B cell (primary cell): ENCODE data around the gene KLK15. TPM values are rescaled to one million over a fixed set of nuclear protein-coding genes. Genes with fewer than 3 reads are reported as not detected.

Experiments
- ATAC-seq: fragments of 200-7000 bp; cut with Tn5 transposase; one replicate; pipeline ENCODE4 v1.10.0; 2021; ENCODE audit warnings: low read depth, mild to moderate bottlenecking, moderate number of reproducible peaks, moderate library complexity
- CTCF ChIA-PET: fragments of 350-600 bp; sonication (Branson Sonifier 250); formaldehyde crosslinking; loops from one replicate; lab custom pipeline; 2021; ENCODE audit warnings: antibody characterized with exemption, inconsistent platforms; lab: Charles Lee
- POLR2A ChIA-PET: fragments of 350-600 bp; sonication (Branson Sonifier 250); formaldehyde crosslinking; loops from one replicate; lab custom pipeline; 2021; ENCODE audit warnings: antibody characterized with exemption; lab: Charles Lee
- DNase-seq: peaks from one replicate; pipeline ENCODE4 v3.0.0; 2013
- H2AFZ ChIP-seq: 2 replicates; pipeline ENCODE4 v1.6.1; 2012; ENCODE audit warnings: mild to moderate bottlenecking, low read depth, low read length; ENCODE audit not compliant: insufficient read depth, poor library complexity, severe bottlenecking
- H3K27ac ChIP-seq, 2 donors: 1 replicate in 1 of 2; 2 replicates in 1 of 2; pipeline ENCODE4 v1.5.1; 2012 to 2013; ENCODE audit warnings: low read length in 2 of 2, mild to moderate bottlenecking in 2 of 2, moderate library complexity in 1 of 2
- H3K27me3 ChIP-seq, 4 experiments: fragments of 200-600 bp in 1 of 4; sonication (generic) in 1 of 4; replicated peaks in 1 of 4; 1 replicate in 2 of 4; 2 replicates in 2 of 4; pipeline versions ENCODE4 v1.6.1 to v1.7.0; 2013 to 2016; ENCODE audit warnings: low read length in 3 of 4, mild to moderate bottlenecking in 2 of 4, mixed read lengths in 1 of 4, moderate library complexity in 1 of 4; ENCODE audit not compliant: insufficient read depth in 4 of 4, control insufficient read depth in 3 of 4; ENCODE audit errors: control extremely low read depth in 1 of 4
- H3K36me3 ChIP-seq, 2 experiments: replicated peaks in 1 of 2; 1 replicate in 1 of 2; 2 replicates in 1 of 2; pipeline versions ENCODE4 v1.6.1 to v1.7.1; 2013; ENCODE audit warnings: low read length in 1 of 2; ENCODE audit not compliant: insufficient read depth in 2 of 2, control insufficient read depth in 1 of 2; ENCODE audit errors: control extremely low read depth in 1 of 2, extremely low read depth in 1 of 2
- H3K4me1 ChIP-seq, 2 donors: fragments of 200-600 bp in 1 of 2; sonication (generic) in 1 of 2; 1 replicate in 1 of 2; 2 replicates in 1 of 2; pipeline versions ENCODE4 v1.5.1 to v1.6.1; 2013 to 2017; ENCODE audit warnings: low read length in 2 of 2; ENCODE audit not compliant: control insufficient read depth in 2 of 2, insufficient read depth in 2 of 2
- H3K4me2 ChIP-seq: replicated peaks from 2 replicates; pipeline ENCODE3; 2012; ENCODE audit warnings: mild to moderate bottlenecking, low read depth, low read length; ENCODE audit not compliant: poor library complexity, severe bottlenecking
- H3K4me3 ChIP-seq, 5 experiments: fragments of 200-600 bp in 1 of 5; sonication (generic) in 1 of 5; 1 replicate in 3 of 5; 2 replicates in 2 of 5; pipeline versions ENCODE4 v1.5.1 to v1.7.0; 2011 to 2016; ENCODE audit warnings: low read length in 4 of 5, mild to moderate bottlenecking in 4 of 5, low read depth in 2 of 5, control low read depth in 1 of 5, moderate library complexity in 1 of 5; ENCODE audit not compliant: insufficient read depth in 1 of 5; ENCODE audit errors: control extremely low read depth in 1 of 5, extremely low read depth in 1 of 5
- H3K79me2 ChIP-seq: fragments of 200-600 bp; sonication (generic); one replicate; pipeline ENCODE4 v1.6.0; 2016; ENCODE audit warnings: low read length; ENCODE audit not compliant: control insufficient read depth, insufficient read depth
- H3K9ac ChIP-seq: fragments of 200-600 bp; sonication (generic); 2 replicates; pipeline ENCODE4 v1.6.1; 2017; ENCODE audit warnings: mild to moderate bottlenecking, low read length, moderate library complexity
- H3K9me3 ChIP-seq, 3 donors: one replicate each; pipeline versions ENCODE4 v1.6.1 to v1.7.1; 2013; ENCODE audit warnings: low read length in 2 of 3; ENCODE audit not compliant: control insufficient read depth in 2 of 3, insufficient read depth in 1 of 3; ENCODE audit errors: control extremely low read depth in 1 of 3
- H4K20me1 ChIP-seq: 2 replicates; pipeline ENCODE4 v1.6.0; 2012; ENCODE audit warnings: mild to moderate bottlenecking, low read length; ENCODE audit not compliant: insufficient read depth, control insufficient read depth, poor library complexity, severe bottlenecking
- H3K27ac Mint-ChIP-seq: one replicate; pipeline ENCODE4 v1.8.0; 2021; ENCODE audit warnings: mixed read lengths
- H3K27me3 Mint-ChIP-seq: one replicate; pipeline ENCODE4 v1.8.0; 2021; ENCODE audit warnings: mixed read lengths
- H3K4me1 Mint-ChIP-seq: one replicate; pipeline ENCODE4 v1.8.0; 2021; ENCODE audit warnings: mixed read lengths
- H3K4me3 Mint-ChIP-seq: one replicate; pipeline ENCODE4 v1.8.0; 2021; ENCODE audit warnings: mixed read lengths
- H3K9me3 Mint-ChIP-seq: one replicate; pipeline ENCODE4 v1.8.0; 2022; ENCODE audit warnings: mixed read lengths; ENCODE audit not compliant: insufficient read depth
- EZH2 ChIP-seq: IDR thresholded peaks from 2 replicates; pipeline ENCODE4 v1.6.1; 2012; ENCODE audit warnings: borderline replicate concordance, low read depth, mild to moderate bottlenecking, moderate library complexity, low read length; ENCODE audit not compliant: insufficient read depth, poor library complexity, severe bottlenecking
- WGBS: methylation state at CpG from one replicate; pipeline ENCODE4 v1.1.5; 2013; ENCODE audit warnings: missing lambda C conversion rate; ENCODE audit not compliant: insufficient coverage; 5-methylcytosine and 5-hydroxymethylcytosine counted together
- intact Hi-C: fragments of 100-400 bp; cut with micrococcal nuclease; formaldehyde crosslinking; loops from one replicate; pipeline ENCODE4 v1.10.0; 2022
- polyA plus RNA-seq: library from polyadenylated mRNA; depleted of rRNA; stranded (reverse); fragments of >200 nt; gene quantifications from 2 replicates; pipeline ENCODE4 v1.2.3, GENCODE V29; 2012
- total RNA-seq, 2 donors: library from RNA; stranded (reverse); fragments of 120-200 nt in 1 of 2; gene quantifications; 1 replicate in 1 of 2; 2 replicates in 1 of 2; pipeline versions ENCODE4 v1.2.3 to v1.2.4, GENCODE V29; 2013 to 2022
- TF ChIP-seq, protein P1 (sequence below): fragments of 200-600 bp; IDR thresholded peaks from one replicate; pipeline ENCODE4 v1.8.0; 2022; ENCODE audit warnings: antibody characterized with exemption, mild to moderate bottlenecking

The KLK15 gene
- total and polyA plus RNA-seq, 2 donors (not counting 1 experiment from before 2014, with no cell fraction given), result 0.07 TPM; not detected in 1

DNA sequence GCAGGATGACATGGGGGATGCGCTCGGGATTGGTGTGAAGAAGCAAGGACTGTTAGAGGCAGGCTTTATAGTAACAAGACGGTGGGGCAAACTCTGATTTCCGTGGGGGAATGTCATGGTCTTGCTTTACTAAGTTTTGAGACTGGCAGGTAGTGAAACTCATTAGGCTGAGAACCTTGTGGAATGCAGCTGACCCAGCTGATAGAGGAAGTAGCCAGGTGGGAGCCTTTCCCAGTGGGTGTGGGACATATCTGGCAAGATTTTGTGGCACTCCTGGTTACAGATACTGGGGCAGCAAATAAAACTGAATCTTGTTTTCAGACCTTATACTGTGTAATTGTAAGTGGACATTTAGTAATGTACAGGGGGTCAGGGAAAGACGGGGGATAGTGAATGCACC lies 46.9 kb upstream of the KLK15 start:
- Mint-ChIP-seq H3K27me3 (peaks cover 9% of the 10 kb centered on the region), H3K27ac (no peak overlapping the region), H3K9me3 (no peaks in the 10 kb centered on the region), H3K4me1 (peaks cover 7% of the 10 kb centered on the region), H3K4me3 (no peak overlapping the region)
- no peaks in the 10 kb centered on the region for H3K27me3 ChIP-seq
- ATAC-seq (no peak), DNase-seq (no peak)
- H4K20me1 ChIP-seq, result no peaks in the 10 kb centered on the region
- no peak overlapping the region for H3K9ac ChIP-seq
- H2AFZ ChIP-seq, result no peak overlapping the region
- CTCF ChIA-PET, result no interaction called here
- no peaks in the 10 kb centered on the region for H3K79me2 ChIP-seq
- no peaks in the 10 kb centered on the region for H3K36me3 ChIP-seq
- no peak overlapping the region for H3K4me3 ChIP-seq
- POLR2A ChIA-PET, result no interaction called here
- intact Hi-C loops, result no loop called here
- H3K27ac ChIP-seq, result no peak overlapping the region
- no peak overlapping the region for H3K4me2 ChIP-seq
- TF ChIP-seq, protein P1, sequence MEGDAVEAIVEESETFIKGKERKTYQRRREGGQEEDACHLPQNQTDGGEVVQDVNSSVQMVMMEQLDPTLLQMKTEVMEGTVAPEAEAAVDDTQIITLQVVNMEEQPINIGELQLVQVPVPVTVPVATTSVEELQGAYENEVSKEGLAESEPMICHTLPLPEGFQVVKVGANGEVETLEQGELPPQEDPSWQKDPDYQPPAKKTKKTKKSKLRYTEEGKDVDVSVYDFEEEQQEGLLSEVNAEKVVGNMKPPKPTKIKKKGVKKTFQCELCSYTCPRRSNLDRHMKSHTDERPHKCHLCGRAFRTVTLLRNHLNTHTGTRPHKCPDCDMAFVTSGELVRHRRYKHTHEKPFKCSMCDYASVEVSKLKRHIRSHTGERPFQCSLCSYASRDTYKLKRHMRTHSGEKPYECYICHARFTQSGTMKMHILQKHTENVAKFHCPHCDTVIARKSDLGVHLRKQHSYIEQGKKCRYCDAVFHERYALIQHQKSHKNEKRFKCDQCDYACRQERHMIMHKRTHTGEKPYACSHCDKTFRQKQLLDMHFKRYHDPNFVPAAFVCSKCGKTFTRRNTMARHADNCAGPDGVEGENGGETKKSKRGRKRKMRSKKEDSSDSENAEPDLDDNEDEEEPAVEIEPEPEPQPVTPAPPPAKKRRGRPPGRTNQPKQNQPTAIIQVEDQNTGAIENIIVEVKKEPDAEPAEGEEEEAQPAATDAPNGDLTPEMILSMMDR, result no peak
- no peak for TF ChIP-seq EZH2
- WGBS, result 85% methylated on average over 5 of the region's 5 CpGs
- no peaks in the 10 kb centered on the region for H3K9me3 ChIP-seq
- peaks cover 15 to 20% of the 10 kb centered on the region in 2 donors for H3K4me1 ChIP-seq

DNA sequence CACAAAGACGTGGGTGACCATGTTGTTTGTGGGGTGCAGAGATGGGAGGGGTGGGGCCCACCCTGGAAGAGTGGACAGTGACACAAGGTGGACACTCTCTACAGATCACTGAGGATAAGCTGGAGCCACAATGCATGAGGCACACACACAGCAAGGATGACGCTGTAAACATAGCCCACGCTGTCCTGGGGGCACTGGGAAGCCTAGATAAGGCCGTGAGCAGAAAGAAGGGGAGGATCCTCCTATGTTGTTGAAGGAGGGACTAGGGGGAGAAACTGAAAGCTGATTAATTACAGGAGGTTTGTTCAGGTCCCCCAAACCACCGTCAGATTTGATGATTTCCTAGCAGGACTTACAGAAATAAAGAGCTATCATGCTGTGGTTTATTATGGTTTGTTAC lies 45.5 kb upstream of the KLK15 start:
- Histone ChIP-seq H3K4me3 (no peak overlapping the region), H4K20me1 (no peaks in the 10 kb centered on the region), H3K9me3 (no peaks in the 10 kb centered on the region), H3K9ac (no peak overlapping the region), H3K27ac (no peak overlapping the region), H3K79me2 (no peaks in the 10 kb centered on the region), H3K36me3 (no peaks in the 10 kb centered on the region), H3K27me3 (peaks cover 0 to 9% (median under 1%) of the 10 kb centered on the region in 4 experiments), H3K4me1 (peaks cover 15 to 25% of the 10 kb centered on the region in 2 donors), H3K4me2 (no peak overlapping the region), H2AFZ (no peak overlapping the region)
- DNase-seq, result no peak
- H3K9me3 Mint-ChIP-seq, result no peaks in the 10 kb centered on the region
- 85% methylated on average over 3 of the region's 5 CpGs for WGBS
- no peak overlapping the region for H3K4me3 Mint-ChIP-seq
- ChIA-PET CTCF (no interaction called here), POLR2A (no interaction called here)
- no peak overlapping the region for H3K27ac Mint-ChIP-seq
- peaks cover 7% of the 10 kb centered on the region for H3K4me1 Mint-ChIP-seq
- TF ChIP-seq EZH2, result no peak
- TF ChIP-seq, protein P1, result no peak
- H3K27me3 Mint-ChIP-seq, result peaks cover 8% of the 10 kb centered on the region
- intact Hi-C loops, result no loop called here
- ATAC-seq, result no peak
